Activated CD8-positive, alpha-beta memory T cell treated with anti-CD3 and anti-CD28 coated beads, Interleukin-2, amount 10 ng/mL, durations not matched to agents 7 days and 5 days (primary cell): ENCODE data around the gene SENP3. TPM values are rescaled to one million over a fixed set of nuclear protein-coding genes. Genes with fewer than 3 reads are reported as not detected.

Experiments
- ATAC-seq: fragments of 150-1000 bp; cut with Tn5 transposase; one replicate; pipeline ENCODE4 v1.10.0; 2021; ENCODE audit warnings: moderate library complexity
- CTCF ChIA-PET: fragments of 350-600 bp; sonication (Branson Sonifier 250); formaldehyde crosslinking; loops from one replicate; lab custom pipeline; 2021; ENCODE audit warnings: antibody characterized with exemption; lab: Charles Lee
- DNase-seq: peaks from one replicate; pipeline ENCODE4 v3.0.0-alpha.2; 2020
- H3K27ac Mint-ChIP-seq: one replicate; pipeline ENCODE4 v1.8.0; 2021; ENCODE audit warnings: mild to moderate bottlenecking, mixed read lengths
- H3K27me3 Mint-ChIP-seq: one replicate; pipeline ENCODE4 v1.8.0; 2021; ENCODE audit warnings: mixed read lengths
- H3K36me3 Mint-ChIP-seq: one replicate; pipeline ENCODE4 v1.8.0; 2021; ENCODE audit warnings: mild to moderate bottlenecking, mixed read lengths
- H3K4me1 Mint-ChIP-seq: one replicate; pipeline ENCODE4 v1.8.0; 2021; ENCODE audit warnings: mixed read lengths
- H3K4me3 Mint-ChIP-seq: one replicate; pipeline ENCODE4 v1.8.0; 2021; ENCODE audit warnings: mild to moderate bottlenecking, moderate library complexity, mixed read lengths
- H3K9me3 Mint-ChIP-seq: one replicate; pipeline ENCODE4 v1.8.0; 2022; ENCODE audit warnings: low read depth, mixed read lengths
- total RNA-seq, 2 experiments: library from RNA; stranded (reverse); gene quantifications; one replicate each; pipeline ENCODE4 v1.2.3, GENCODE V29; 2021

SENP3 gene
- total RNA-seq, 2 experiments from 2014 or later = 55.7 to 70.9 TPM

GRCh38 chr17:7582396-7583252 is 20.9 kb downstream of the SENP3 start:
- no peaks in the 10 kb centered on the region for H3K9me3 Mint-ChIP-seq
- H3K4me3 Mint-ChIP-seq = peak overlapping the region; percentile 84
- ATAC-seq (no peak), DNase-seq (no peak)
- H3K27me3 Mint-ChIP-seq = no peaks in the 10 kb centered on the region
- H3K36me3 Mint-ChIP-seq = peaks cover 40% of the 10 kb centered on the region
- H3K27ac Mint-ChIP-seq = peak overlapping the region; percentile 99
- CTCF ChIA-PET = interaction anchor here (1.0 to 9.7 kb wide), 4 partner anchors 7 to 104 kb away, joined by 3 to 81 read pairs (median 22); partner anchors contain the start of genes SENP3, TP53 and WRAP53
- H3K4me1 Mint-ChIP-seq = peaks cover 70% of the 10 kb centered on the region

- peaks cover 33% of the 10 kb centered on the region for H3K36me3 Mint-ChIP-seq
- DNase-seq (peak; percentile 97), ATAC-seq (peak; percentile 81)
- CTCF ChIA-PET = interaction anchor here (0.8 to 9.7 kb wide), 12 partner anchors 8 to 147 kb away, joined by 3 to 81 read pairs (median 4); partner anchors contain the start of genes ATP1B2, FXR2, SENP3 and TP53
- no peaks in the 10 kb centered on the region for H3K27me3 Mint-ChIP-seq
- H3K27ac Mint-ChIP-seq = peak within 1 kb of the TSS; percentile 99
- no peaks in the 10 kb centered on the region for H3K9me3 Mint-ChIP-seq
- H3K4me3 Mint-ChIP-seq = peak within 1 kb of the TSS; percentile 84
- H3K4me1 Mint-ChIP-seq = peaks cover 62% of the 10 kb centered on the region
These were observed 21.8 kb downstream of the SENP3 start, which contains the start of gene MPDU1 for GRCh38 chr17:7583253-7584109. MPDU1 (plus strand) TSS chr17:7583852; CDS start chr17:7583863, 11 bp downstream.

DNA sequence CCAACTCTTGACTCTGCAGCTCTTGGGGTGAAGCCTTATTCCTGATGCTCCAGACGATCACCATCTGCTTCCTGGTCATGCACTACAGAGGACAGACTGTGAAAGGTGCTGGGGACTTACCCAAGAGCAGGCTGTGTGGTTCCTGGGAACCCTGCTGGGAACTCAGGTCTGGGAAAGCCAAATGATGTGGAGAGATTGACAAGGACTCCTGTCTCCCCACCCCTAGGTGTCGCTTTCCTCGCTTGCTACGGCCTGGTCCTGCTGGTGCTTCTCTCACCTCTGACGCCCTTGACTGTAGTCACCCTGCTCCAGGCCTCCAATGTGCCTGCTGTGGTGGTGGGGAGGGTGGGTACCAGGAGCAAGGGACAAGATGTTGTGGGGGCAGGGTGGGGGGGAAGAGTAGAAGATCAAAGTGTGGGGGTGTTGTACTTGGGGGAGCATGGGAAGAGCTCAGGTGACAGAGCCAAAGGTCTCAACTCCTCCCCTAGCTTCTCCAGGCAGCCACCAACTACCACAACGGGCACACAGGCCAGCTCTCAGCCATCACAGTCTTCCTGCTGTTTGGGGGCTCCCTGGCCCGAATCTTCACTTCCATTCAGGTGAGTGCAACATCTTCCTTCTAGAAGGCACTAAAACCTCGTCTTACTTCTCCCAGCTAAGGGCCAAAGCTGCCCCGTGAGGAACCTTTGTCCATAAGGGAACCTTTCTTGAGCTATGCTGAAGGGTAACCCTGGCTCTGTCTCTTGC is 25.1 kb downstream of the SENP3 start:
- Mint-ChIP-seq H3K36me3 (peaks cover 24% of the 10 kb centered on the region), H3K27me3 (no peaks in the 10 kb centered on the region), H3K4me1 (peaks cover 31% of the 10 kb centered on the region), H3K4me3 (no peak overlapping the region), H3K27ac (no peak overlapping the region), H3K9me3 (no peaks in the 10 kb centered on the region)
- no peak for DNase-seq
- ATAC-seq = no peak
- CTCF ChIA-PET = interaction anchor here (1.0 to 9.7 kb wide), 3 partner anchors 26 to 100 kb away, joined by 3 to 81 read pairs (median 6); partner anchors contain the start of genes FXR2, TP53 and WRAP53

- DNase-seq (no peak), ATAC-seq (no peak)
- CTCF ChIA-PET = interaction anchor here (1.7 to 9.7 kb wide), 2 partner anchors 27 to 99 kb away, joined by 6 to 81 read pairs; partner anchors contain the start of genes TP53 and WRAP53
- Mint-ChIP-seq H3K27me3 (no peaks in the 10 kb centered on the region), H3K27ac (no peak overlapping the region), H3K4me1 (peaks cover 24% of the 10 kb centered on the region), H3K36me3 (peaks cover 24% of the 10 kb centered on the region), H3K4me3 (no peak overlapping the region), H3K9me3 (no peaks in the 10 kb centered on the region)
These were observed 25.9 kb downstream of the SENP3 start for GRCh38 chr17:7587420-7588151.

DNA sequence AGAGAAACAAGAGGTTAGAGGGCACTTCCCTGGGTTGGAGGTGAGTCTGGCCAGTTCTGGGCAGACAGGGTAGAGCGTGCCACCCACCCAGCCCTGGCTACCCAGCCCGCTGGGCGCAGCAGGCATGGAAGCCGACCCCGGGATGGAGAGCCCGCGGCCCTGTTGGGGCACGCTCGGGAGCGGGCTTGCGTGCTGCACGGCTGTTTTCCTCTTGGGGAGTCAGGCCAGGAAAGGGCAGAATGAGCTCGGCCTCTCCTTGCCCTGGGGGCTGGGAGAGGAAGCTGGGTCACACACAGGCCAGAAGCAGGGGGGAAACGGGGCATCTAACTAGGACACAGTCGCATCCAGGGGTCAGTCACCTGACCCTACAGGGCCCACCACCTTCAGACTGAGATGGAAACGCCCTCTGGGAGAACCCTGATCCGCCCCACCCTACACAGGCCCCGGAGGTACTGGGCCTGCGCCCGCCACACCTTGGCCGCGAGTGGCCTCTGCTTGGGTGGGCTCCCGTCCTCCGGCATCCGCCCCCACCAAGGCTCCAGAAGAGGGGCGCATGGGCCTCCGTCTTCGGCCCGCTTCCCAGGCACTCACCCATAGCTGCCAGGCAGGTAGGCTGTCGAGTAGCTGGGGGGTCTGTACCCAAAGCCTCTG is 27.0 kb downstream of the SENP3 start:
- Mint-ChIP-seq H3K27me3 (no peaks in the 10 kb centered on the region), H3K4me1 (peaks cover 18% of the 10 kb centered on the region), H3K27ac (no peak overlapping the region), H3K9me3 (no peaks in the 10 kb centered on the region), H3K36me3 (peaks cover 32% of the 10 kb centered on the region), H3K4me3 (no peak overlapping the region)
- DNase-seq (no peak), ATAC-seq (no peak)
- CTCF ChIA-PET = interaction anchor here (0.5 to 9.7 kb wide), 32 partner anchors 8 to 306 kb away, joined by 3 to 81 read pairs (median 4); partner anchors contain the start of genes ATP1B2, CD68, FXR2 and POLR2A

DNA sequence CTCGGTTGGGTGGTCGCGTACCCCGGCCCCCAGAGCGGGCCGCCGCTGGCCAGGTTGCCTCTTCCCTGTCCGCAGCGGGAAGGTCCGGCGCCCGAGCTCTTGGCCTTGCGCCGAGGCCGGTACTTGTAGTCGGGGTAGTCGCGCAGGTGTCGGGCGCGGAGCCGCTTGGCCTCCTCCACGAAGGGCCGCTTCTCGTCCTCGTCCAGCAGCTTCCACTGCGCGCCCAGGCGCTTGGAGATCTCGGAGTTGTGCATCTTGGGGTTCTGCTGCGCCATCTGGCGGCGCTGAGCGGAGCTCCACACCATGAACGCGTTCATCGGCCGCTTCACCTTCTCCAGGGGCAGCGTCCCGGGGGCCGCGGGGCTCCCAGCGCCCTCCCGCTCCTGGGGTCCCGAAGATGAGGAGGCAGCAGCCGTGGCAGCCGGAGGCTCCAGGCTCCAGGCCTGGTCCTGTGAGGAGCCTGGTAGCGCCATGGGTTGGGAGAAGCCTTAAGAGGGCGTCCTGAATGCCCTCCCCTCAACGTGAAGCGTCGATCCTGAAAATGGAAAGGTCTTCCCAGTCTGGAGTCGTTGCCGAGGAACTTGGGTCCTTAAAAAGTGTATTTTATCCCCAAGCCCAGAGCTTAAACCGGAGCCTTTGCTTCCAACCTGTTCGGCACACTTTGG is 27.6 kb downstream of the SENP3 start:
- Mint-ChIP-seq H3K27ac (no peak overlapping the region), H3K4me3 (no peak overlapping the region), H3K9me3 (no peaks in the 10 kb centered on the region), H3K27me3 (no peaks in the 10 kb centered on the region), H3K4me1 (peaks cover 17% of the 10 kb centered on the region), H3K36me3 (peaks cover 37% of the 10 kb centered on the region)
- ATAC-seq (peak; percentile 77), DNase-seq (peak; percentile 73)
- CTCF ChIA-PET = interaction anchor here (0.5 to 9.7 kb wide), 40 partner anchors 9 to 307 kb away, joined by 3 to 81 read pairs (median 4); partner anchors contain the start of genes ATP1B2, CD68, FXR2 and POLR2A

DNA sequence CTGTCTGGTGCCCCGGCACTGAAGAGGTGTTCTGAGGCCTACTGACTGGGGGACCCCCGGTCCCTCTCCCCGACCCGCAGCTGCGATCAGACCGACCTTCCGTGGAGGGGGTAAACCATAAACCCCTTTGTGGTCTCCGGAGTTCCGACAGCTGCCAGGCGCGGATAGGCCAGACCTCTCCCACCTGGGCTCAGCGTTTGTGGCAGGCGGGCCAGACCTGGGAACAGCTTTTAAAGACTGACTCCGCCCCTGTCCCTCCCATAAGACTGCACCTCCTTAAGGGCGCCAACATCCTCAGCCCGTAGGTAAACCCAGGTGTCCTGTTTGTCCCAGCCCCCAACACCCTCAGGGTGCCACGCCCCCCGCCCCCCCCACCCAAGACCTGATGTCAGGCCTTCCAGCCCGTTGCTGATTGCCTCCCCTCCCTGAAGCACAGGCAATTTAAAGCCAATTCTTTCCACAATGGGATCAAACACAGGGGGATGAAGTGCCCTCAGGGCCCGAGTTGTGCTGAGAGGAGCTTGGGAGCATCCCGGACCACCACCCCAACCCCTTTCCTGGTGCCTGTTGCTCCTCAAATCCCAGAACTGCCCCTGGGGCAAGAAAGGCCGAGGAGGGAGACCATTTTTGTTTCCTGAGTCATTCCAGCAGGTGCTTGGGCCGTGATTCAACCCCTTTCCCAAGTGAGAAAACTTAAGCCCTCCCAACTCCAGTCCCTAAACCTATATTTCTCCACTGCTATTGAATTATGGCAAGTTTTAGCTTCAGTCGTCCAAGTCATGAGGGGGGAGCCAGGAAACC is 28.4 kb downstream of the SENP3 start, which contains the start of gene SOX15:
TSS of gene SOX15 (minus strand) at position 204 of the 801 bp plus-strand sequence. CDS start 418 bp downstream, outside the sequence.
- H3K27ac Mint-ChIP-seq = peak within 1 kb of the TSS; percentile 56
- H3K9me3 Mint-ChIP-seq = no peaks in the 10 kb centered on the region
- CTCF ChIA-PET = interaction anchor here (0.6 to 9.7 kb wide), 36 partner anchors 9 to 308 kb away, joined by 3 to 81 read pairs (median 4); partner anchors contain the start of genes ATP1B2, CD68, FXR2 and POLR2A
- ATAC-seq (no peak), DNase-seq (no peak)
- peaks cover 11% of the 10 kb centered on the region for H3K4me1 Mint-ChIP-seq
- no peaks in the 10 kb centered on the region for H3K27me3 Mint-ChIP-seq
- no peak within 1 kb of the TSS for H3K4me3 Mint-ChIP-seq
- peaks cover 37% of the 10 kb centered on the region for H3K36me3 Mint-ChIP-seq

DNA sequence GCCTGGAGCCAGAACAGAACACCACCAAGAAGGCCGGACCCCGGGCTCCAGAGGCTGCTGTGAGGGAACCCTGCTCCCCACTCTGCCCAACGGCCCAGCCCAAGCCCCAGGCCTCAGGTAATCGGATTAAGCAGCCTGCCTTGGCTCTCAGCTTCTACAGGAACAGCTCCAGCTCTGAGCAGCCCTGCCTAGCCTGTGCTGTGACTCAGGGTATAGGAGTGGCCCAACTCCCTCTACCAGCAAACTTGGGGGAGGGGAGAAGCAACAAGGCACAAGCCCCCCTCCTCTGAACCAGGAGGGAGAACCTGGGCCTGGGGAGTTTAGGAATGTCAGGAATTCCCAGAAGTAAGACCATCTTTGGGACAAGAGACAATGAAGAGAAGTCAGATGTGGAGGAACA is 29.0 kb downstream of the SENP3 start:
- peak overlapping the region; percentile 56 for H3K27ac Mint-ChIP-seq

DNA sequence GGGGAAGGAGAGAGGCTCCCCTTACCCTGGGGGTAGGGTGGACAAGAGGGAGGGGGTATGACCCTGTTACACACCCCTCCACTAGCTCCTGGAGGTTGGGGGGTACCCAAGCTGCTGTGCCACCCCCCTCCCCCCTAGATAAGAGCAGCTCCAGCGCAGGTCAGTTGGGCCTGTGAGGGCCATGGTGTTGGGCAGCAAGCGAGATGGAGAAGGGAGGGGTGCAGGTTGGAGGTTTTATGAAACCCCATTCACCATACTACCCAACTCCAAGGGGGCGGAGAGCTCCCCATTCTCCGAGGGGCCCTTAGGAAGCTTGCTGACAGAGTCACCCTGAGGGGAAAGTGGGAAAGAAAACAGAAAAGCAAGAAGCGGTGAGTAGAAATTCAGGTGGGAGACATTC is 29.9 kb downstream of the SENP3 start:
- CTCF ChIA-PET = interaction anchor here (1.1 kb wide), 1 partner anchor 31 kb away, joined by 3 read pairs; no protein-coding TSS in a partner anchor
- H3K27me3 Mint-ChIP-seq = no peaks in the 10 kb centered on the region
- DNase-seq (no peak), ATAC-seq (no peak)
- peaks cover 45% of the 10 kb centered on the region for H3K36me3 Mint-ChIP-seq
- H3K9me3 Mint-ChIP-seq = no peaks in the 10 kb centered on the region
- peaks cover under 1% of the 10 kb centered on the region for H3K4me1 Mint-ChIP-seq
- H3K4me3 Mint-ChIP-seq = no peak overlapping the region
- no peak overlapping the region for H3K27ac Mint-ChIP-seq

More for the DNA sequence above, 29.0 kb downstream of the SENP3 start:
- Mint-ChIP-seq H3K4me1 (peaks cover 6% of the 10 kb centered on the region), H3K9me3 (no peaks in the 10 kb centered on the region), H3K4me3 (no peak overlapping the region), H3K27me3 (no peaks in the 10 kb centered on the region), H3K36me3 (peaks cover 41% of the 10 kb centered on the region)
- DNase-seq = no peak
- no peak for ATAC-seq
- CTCF ChIA-PET = interaction anchor here (2.0 to 9.7 kb wide), 3 partner anchors 23 to 96 kb away, joined by 14 to 81 read pairs (median 20); partner anchors contain the start of genes FXR2, SENP3, TP53 and WRAP53

DNA sequence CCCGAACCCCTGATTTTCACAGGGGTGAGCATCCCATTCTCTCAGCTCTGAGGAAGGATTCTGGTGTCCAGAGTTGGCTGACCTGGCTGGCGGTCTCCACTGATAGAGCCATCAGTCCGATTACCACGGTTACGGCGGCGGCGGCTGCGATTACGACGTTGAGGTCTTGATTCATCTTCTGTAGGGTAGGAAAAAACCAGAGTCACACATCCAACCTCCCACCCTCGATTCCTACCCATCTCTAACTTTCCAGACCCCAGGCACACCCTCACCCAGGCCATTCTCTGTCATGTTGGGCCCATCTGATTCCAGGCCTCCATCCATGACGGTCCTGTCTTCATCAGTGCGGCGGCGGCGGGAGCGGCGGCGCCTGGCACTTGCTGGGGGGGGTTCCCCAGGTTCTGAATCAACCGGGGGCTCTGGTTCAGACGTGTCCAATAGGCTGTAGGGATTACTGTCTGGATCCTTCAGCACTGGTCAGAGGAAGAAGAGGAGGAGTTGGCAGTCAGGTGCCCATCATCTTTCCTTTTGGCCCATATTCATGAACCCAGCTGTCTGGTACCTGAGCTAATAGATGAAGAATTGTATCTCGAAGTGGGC is 30.8 kb downstream of the SENP3 start:
- Mint-ChIP-seq H3K36me3 (peaks cover 43% of the 10 kb centered on the region), H3K27me3 (no peaks in the 10 kb centered on the region), H3K9me3 (no peaks in the 10 kb centered on the region), H3K4me3 (no peak overlapping the region), H3K27ac (no peak overlapping the region), H3K4me1 (no peaks in the 10 kb centered on the region)
- DNase-seq (no peak), ATAC-seq (no peak)
- CTCF ChIA-PET = interaction anchor here (0.9 to 1.1 kb wide), 3 partner anchors 14 to 77 kb away, joined by 3 read pairs; no protein-coding TSS in a partner anchor
